ENCODE data around the gene NVL.

- no peak for TF ChIP-seq POLR2A (IDR thresholded peaks at IDR 0.05)
- TF ChIP-seq CTCF (IDR thresholded peaks at IDR 0.05), result no peak
These were observed 47.7 kb upstream of the NVL start for GRCh38 chr1:224377676-224378006.
